Measurements from ENCODE around the gene FAM184A. TPM values are rescaled to one million over a fixed set of nuclear protein-coding genes. Genes with fewer than 3 reads are reported as not detected.

The FAM184A gene
- total RNA-seq, 1 donor from 2014 or later, result 15.9 TPM

GRCh38 chr6:118917546-118918328 lies 160.7 kb downstream of the FAM184A start:
- intact Hi-C loops (cut with DNase I), result no loop called here
- DNase-seq, result no peak
- Histone ChIP-seq H3K9me3 (no peaks in the 10 kb centered on the region), H3K4me3 (no peak overlapping the region), H3K36me3 (peaks cover 98% of the 10 kb centered on the region), H3K27ac (no peak overlapping the region), H3K27me3 (ENCODE audit: low read depth) (no peaks in the 10 kb centered on the region), H3K4me1 (no peaks in the 10 kb centered on the region)
- ATAC-seq, result no peak
- no peak for TF ChIP-seq CTCF (IDR thresholded peaks at IDR 0.05)

GRCh38 chr6:118914598-118914997 lies 163.9 kb downstream of the FAM184A start:
- no peak overlapping the region for H3K27ac ChIP-seq
- peaks cover 97% of the 10 kb centered on the region for H3K36me3 ChIP-seq
- ATAC-seq, result no peak
- H3K9me3 ChIP-seq, result no peaks in the 10 kb centered on the region
- no peaks in the 10 kb centered on the region for H3K4me1 ChIP-seq
- H3K27me3 ChIP-seq (ENCODE audit: low read depth), result no peaks in the 10 kb centered on the region
- intact Hi-C loops (cut with DNase I), result no loop called here
- no peak for DNase-seq
- no peak for TF ChIP-seq CTCF (IDR thresholded peaks at IDR 0.05)
- no peak overlapping the region for H3K4me3 ChIP-seq

GRCh38 chr6:118913161-118913560 lies 165.3 kb downstream of the FAM184A start:
- H3K36me3 ChIP-seq, result peaks cover 97% of the 10 kb centered on the region

GRCh38 chr6:118912646-118913045 lies 165.8 kb downstream of the FAM184A start:
- no peak for TF ChIP-seq CTCF (IDR thresholded peaks at IDR 0.05)
- no peaks in the 10 kb centered on the region for H3K27me3 ChIP-seq (ENCODE audit: low read depth)
- no peak for DNase-seq
- H3K4me3 ChIP-seq, result no peak overlapping the region
- H3K36me3 ChIP-seq, result peaks cover 97% of the 10 kb centered on the region
- no peaks in the 10 kb centered on the region for H3K9me3 ChIP-seq
- no peaks in the 10 kb centered on the region for H3K4me1 ChIP-seq
- no peak for ATAC-seq
- intact Hi-C loops (cut with DNase I), result no loop called here
- no peak overlapping the region for H3K27ac ChIP-seq

More at GRCh38 chr6:118913161-118913560, 165.3 kb downstream of the FAM184A start:
- no peaks in the 10 kb centered on the region for H3K4me1 ChIP-seq
- DNase-seq (no peak), ATAC-seq (no peak)
- H3K27ac ChIP-seq, result no peak overlapping the region
- no peaks in the 10 kb centered on the region for H3K27me3 ChIP-seq (ENCODE audit: low read depth)
- H3K9me3 ChIP-seq, result no peaks in the 10 kb centered on the region
- no peak overlapping the region for H3K4me3 ChIP-seq
- no peak for TF ChIP-seq CTCF (IDR thresholded peaks at IDR 0.05)
- intact Hi-C loops (cut with DNase I), result no loop called here

Small RNA genes within 50 kb of the gene (microRNA-seq; reads per million reads assigned to microRNA genes)
- 1.5 reads per million for gene MIR548B (ENCODE audit: borderline number of aligned reads)

Other genes starting within 250 kb of the FAM184A start
- 25.9 TPM for gene ASF1A, start 184.5 kb downstream of the FAM184A start, total RNA-seq
- 23.6 TPM for gene MCM9, start 143.5 kb downstream of the FAM184A start, total RNA-seq

Measured in lower lobe of right lung (tissue), 2 donors.